HG03378 (cell line): ENCODE measurements around the gene DUSP14.

Experiments used
- ATAC-seq: cut with Tn5 transposase; IDR thresholded peaks from one replicate; pipeline ENCODE4 v1.9.1; 2021; ENCODE audit warnings: mild to moderate bottlenecking, moderate library complexity; ENCODE audit not compliant: unreplicated experiment

Gene DUSP14

GRCh38 chr17:37512442-37513068 lies 22.9 kb downstream of the DUSP14 start:
- ATAC-seq, result no peak

DNA sequence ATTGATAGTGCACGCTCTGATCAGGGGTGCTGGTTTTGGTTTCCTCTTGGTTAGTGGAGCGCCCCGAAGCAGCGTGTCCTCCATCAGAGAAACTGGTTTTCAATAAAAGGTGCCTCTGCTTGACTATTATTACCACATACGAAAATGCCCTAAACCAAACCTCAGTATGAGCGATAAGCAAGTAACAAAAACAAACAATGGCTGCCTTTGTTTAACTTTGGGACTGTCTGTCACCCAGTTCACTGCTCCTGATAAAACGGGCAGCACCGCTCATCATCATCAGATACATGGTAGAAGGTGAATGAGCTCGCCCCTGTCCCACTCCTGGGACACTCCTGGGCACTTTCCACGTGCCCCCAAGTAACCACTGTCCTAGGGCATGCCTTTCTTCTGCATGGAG lies 24.0 kb downstream of the DUSP14 start:
- ATAC-seq, result no peak

GRCh38 chr17:37516127-37516571 lies 26.5 kb downstream of the DUSP14 start:
- ATAC-seq, result no peak

DNA sequence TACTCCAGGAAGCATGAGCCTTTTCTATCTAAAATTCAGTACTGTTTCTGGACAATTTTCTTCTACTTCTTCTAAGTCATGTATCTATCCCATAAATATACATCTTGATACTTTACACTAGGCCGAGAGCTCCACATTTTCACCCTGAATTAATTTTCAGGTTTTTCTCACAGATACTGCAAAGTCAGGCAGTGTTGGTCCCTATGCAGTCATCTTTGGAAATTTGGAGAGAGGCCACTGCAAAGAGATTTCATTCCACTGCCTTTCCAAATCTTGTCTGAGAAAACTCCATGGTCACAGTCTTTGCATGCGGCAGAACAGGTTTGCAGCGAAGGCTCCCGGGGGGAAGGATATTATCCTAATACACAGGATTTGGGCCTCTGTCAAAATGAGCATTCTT lies 28.2 kb downstream of the DUSP14 start:
- ATAC-seq, result no peak

DNA sequence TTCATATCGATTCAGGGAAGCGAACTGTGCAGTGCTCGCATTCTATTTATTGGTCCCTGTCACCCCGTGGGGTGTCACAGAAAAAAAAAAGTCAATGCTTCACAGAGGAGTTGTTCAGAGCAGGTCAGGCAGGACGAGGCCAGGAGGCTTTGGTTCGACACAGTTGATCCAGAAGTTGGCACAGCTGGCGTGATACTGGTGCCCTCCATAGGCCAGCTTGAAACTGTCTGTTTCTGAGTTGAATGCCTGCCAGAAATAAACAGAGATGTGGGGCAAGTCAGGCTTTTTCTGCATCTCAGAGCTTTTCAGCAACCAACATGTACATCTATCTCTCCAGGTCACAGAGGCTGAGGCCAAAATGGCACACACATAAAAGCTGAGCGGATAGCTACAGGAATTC lies 29.1 kb downstream of the DUSP14 start:
- ATAC-seq, result no peak

GRCh38 chr17:37519251-37519985 lies 29.7 kb downstream of the DUSP14 start:
- no peak for ATAC-seq

GRCh38 chr17:37520174-37520573 lies 30.5 kb downstream of the DUSP14 start:
- no peak for ATAC-seq

GRCh38 chr17:37521821-37522220 lies 32.1 kb downstream of the DUSP14 start:
- no peak for ATAC-seq

GRCh38 chr17:37523715-37524219 lies 34.1 kb downstream of the DUSP14 start:
- no peak for ATAC-seq

GRCh38 chr17:37527249-37527851 lies 37.7 kb downstream of the DUSP14 start:
- no peak for ATAC-seq

GRCh38 chr17:37530420-37530819 lies 40.7 kb downstream of the DUSP14 start:
- ATAC-seq, result no peak

- no peak for ATAC-seq
Observed at GRCh38 chr17:37532756-37533155, 43.1 kb downstream of the DUSP14 start.

DNA sequence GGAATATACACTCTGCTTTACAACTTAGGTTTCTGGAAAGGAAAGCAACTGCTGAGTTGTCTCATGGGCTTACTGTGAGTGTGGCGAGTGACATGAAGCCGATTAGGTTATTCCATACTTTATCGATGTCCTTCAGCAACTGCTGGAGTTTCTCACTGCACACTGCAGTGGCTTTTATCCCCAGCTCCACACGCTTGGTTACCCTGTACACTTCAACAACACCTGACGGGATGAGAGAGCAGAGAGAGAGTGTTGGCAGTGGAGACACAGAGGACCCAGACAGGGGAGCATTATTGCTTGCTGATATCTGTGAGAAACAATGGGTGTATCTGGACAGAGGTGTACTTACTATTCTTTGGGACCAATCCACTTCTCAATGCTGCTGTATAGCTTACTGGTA lies 46.2 kb downstream of the DUSP14 start:
- no peak for ATAC-seq

DNA sequence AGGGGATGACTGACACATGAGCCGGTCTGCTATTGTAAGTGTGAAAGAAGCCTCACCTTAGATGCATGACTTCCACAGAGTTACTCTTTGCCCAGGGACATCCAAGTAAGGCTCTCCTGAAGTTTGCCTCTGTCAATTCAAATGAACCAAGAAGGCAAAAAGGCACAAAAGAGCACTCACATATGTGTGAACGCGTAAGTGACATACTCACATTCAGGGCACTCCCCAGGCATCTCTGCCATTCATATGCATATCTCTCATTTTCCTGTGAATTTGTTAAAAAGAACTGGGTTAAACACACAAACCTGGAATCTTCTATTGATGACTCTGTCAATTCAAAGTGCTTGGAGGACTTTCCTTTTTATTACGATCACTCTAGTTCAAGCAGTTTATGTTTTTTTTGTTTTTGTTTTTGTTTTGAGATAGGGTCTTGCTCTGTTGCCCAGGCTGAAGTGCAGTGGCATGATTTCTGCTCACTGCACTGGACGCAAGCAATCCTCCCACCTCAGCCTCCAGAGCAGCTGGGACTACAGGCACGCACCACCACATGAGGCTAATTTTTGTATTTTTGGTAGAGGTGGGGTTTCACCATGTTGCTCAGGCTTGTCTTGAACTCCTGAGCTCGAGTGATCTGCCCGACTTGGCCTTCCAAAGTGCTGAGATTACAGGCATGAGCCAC lies 49.4 kb downstream of the DUSP14 start:
- ATAC-seq, result no peak

- no peak for ATAC-seq
Observed at GRCh38 chr17:37541880-37542660, 52.4 kb downstream of the DUSP14 start.

DNA sequence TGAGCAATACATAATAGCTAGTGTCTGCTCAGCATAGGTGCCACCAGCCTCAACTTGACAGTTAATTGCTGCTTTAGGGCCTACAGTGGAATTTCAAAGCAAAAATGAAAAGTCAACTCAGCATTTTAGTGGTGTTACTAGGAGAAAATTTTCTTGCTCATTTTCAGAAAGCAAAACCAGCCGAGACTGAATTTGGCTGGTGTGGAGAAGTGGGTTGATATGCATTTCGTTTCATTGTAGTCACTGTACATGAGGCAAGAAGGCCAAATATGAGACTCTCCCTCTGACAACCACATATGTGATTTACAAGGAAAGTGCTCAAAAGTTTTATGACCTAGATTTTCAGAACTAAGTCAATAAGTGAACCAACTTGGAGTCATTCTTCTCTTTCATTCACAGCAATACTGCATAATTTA lies 54.0 kb downstream of the DUSP14 start:
- ATAC-seq, result no peak

GRCh38 chr17:37545486-37545885 lies 55.8 kb downstream of the DUSP14 start:
- no peak for ATAC-seq

DNA sequence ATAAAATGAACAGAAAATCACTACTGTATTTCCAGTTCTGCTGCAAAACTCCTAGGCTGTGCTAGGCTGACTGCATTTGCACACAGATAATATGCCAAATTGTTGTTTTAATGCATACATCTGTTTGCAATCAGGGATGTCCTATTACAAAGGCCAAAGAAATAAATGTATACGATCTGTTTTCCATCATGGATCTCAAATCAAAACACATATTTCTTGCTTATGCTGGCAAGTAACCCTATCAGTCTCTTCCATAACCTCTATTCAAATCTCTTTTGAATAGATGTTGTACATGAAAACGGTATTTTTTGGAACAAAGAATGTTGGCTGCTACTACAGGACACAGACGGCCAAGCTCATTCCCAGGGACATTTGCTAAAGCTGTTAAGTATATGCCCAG lies 56.6 kb downstream of the DUSP14 start:
- ATAC-seq, result no peak

DNA sequence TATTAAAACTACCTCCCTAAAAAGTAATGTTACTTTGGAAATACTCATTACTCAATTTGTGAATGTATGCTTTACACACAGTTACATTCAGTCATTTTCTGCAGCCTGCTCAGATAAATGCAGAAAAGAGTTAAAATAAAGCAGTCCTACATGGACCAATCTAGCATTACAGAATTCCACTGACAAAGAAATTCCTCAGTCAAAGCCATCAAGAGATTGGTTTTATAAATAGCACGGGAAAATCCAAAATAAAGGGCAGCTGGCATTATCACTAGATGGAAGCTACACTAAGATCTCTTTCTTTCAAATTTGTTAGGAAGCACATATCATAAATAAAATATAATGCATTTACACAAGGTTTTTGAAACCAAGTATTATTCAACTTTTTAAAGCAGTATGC lies 58.3 kb downstream of the DUSP14 start:
- no peak for ATAC-seq

GRCh38 chr17:37551788-37552187 lies 62.1 kb downstream of the DUSP14 start:
- no peak for ATAC-seq
